ENCODE measurements around the gene FGGY.
"Not testable (repeated sequence)": the region's sequence is repeated elsewhere in the genome, so short reads cannot be mapped to it uniquely, and the experiment has no call there.

The FGGY gene

GRCh38 chr1:59296358-59297256, at the start of gene FGGY:
Gene FGGY, plus strand, starts transcription at chr1:59297094. Its CDS starts 24,456 bp downstream, at chr1:59321550.
- peak; percentile 78 for DNase-seq

- no peak for DNase-seq
Observed at GRCh38 chr1:59248758-59249157, 48.1 kb upstream of the FGGY start.

- no peak for DNase-seq
Observed at GRCh38 chr1:59249396-59250137, 47.3 kb upstream of the FGGY start.

- DNase-seq, result not testable (repeated sequence)
Observed at GRCh38 chr1:59251061-59251460, 45.8 kb upstream of the FGGY start.

GRCh38 chr1:59256429-59256828, 40.5 kb upstream of the FGGY start:
- DNase-seq, result not testable (repeated sequence)

- no peak for DNase-seq
Observed at GRCh38 chr1:59258412-59259032, 38.4 kb upstream of the FGGY start.

- DNase-seq, result no peak
Observed at GRCh38 chr1:59261537-59261936, 35.4 kb upstream of the FGGY start.

- no peak for DNase-seq
Observed at GRCh38 chr1:59262631-59263030, 34.3 kb upstream of the FGGY start.

- DNase-seq, result no peak
Observed at GRCh38 chr1:59263111-59263510, 33.8 kb upstream of the FGGY start.

GRCh38 chr1:59265622-59266021, 31.3 kb upstream of the FGGY start:
- no peak for DNase-seq

- no peak for DNase-seq
Observed at GRCh38 chr1:59266180-59266926, 30.5 kb upstream of the FGGY start.

GRCh38 chr1:59266927-59267293, 30.0 kb upstream of the FGGY start:
- no peak for DNase-seq

- no peak for DNase-seq
Observed at GRCh38 chr1:59268406-59268805, 28.5 kb upstream of the FGGY start.

- DNase-seq, result no peak
Observed at GRCh38 chr1:59271561-59272260, 25.2 kb upstream of the FGGY start.

- no peak for DNase-seq
Observed at GRCh38 chr1:59272507-59272906, 24.4 kb upstream of the FGGY start.

GRCh38 chr1:59276439-59276851, 20.4 kb upstream of the FGGY start:
- no peak for DNase-seq

- no peak for DNase-seq
Observed at GRCh38 chr1:59278780-59279354, 18.0 kb upstream of the FGGY start.

GRCh38 chr1:59279645-59280044, 17.2 kb upstream of the FGGY start:
- no peak for DNase-seq

- no peak for DNase-seq
Observed at GRCh38 chr1:59282951-59283350, 13.9 kb upstream of the FGGY start.

GRCh38 chr1:59285691-59286090, 11.2 kb upstream of the FGGY start:
- no peak for DNase-seq

GRCh38 chr1:59288046-59288445, 8.8 kb upstream of the FGGY start:
- no peak for DNase-seq

- DNase-seq, result no peak
Observed at GRCh38 chr1:59289570-59289969, 7.3 kb upstream of the FGGY start.
